T-cell (primary cell): ENCODE results near the gene TAB2. TPM values are rescaled to one million over a fixed set of nuclear protein-coding genes. Genes with fewer than 3 reads are reported as not detected.

Source experiments
- ATAC-seq, 4 experiments: fragments of 200-7000 bp in 3 of 4; fragments of 150-1000 bp in 1 of 4; cut with Tn5 transposase; replicated peaks in 1 of 4; 1 replicate in 3 of 4; 2 replicates in 1 of 4; pipeline ENCODE4 v1.10.0; 2021; ENCODE audit warnings: moderate library complexity in 3 of 4, mild to moderate bottlenecking in 2 of 4, moderate number of reproducible peaks in 1 of 4
- CTCF ChIA-PET, 2 donors: fragments of 300-600 bp; sonication (Branson Sonifier 250); formaldehyde crosslinking; loops; one replicate each; lab custom pipeline; 2022; ENCODE audit warnings: antibody characterized with exemption in 2 of 2; lab: Charles Lee
- POLR2A ChIA-PET, 2 donors: fragments of 300-600 bp; sonication (Branson Sonifier 250); formaldehyde crosslinking; loops; one replicate each; lab custom pipeline; 2022; ENCODE audit warnings: antibody characterized with exemption in 2 of 2; lab: Charles Lee
- DNase-seq, 35 experiments: peaks; one replicate each; pipeline versions ENCODE4 v3.0.0 to v3.0.0-alpha.2; 2013 to 2023
- H3K27ac ChIP-seq: one replicate; pipeline ENCODE4 v1.5.1; 2013; ENCODE audit warnings: low read length
- H3K27me3 ChIP-seq, 2 experiments: replicated peaks in 1 of 2; 1 replicate in 1 of 2; 2 replicates in 1 of 2; pipeline versions ENCODE4 v1.6.1 to v1.7.0; 2013; ENCODE audit warnings: low read length in 1 of 2, mixed read lengths in 1 of 2; ENCODE audit not compliant: control insufficient read depth in 2 of 2, insufficient read depth in 2 of 2; ENCODE audit errors: extremely low read depth in 1 of 2
- H3K36me3 ChIP-seq, 2 donors: 1 replicate in 1 of 2; 2 replicates in 1 of 2; pipeline versions ENCODE4 v1.6.1 to v1.7.0; 2013; ENCODE audit warnings: low read length in 1 of 2; ENCODE audit not compliant: control insufficient read depth in 2 of 2, insufficient read depth in 1 of 2; ENCODE audit errors: extremely low read depth in 1 of 2
- H3K4me1 ChIP-seq, 2 experiments: 1 replicate in 1 of 2; 2 replicates in 1 of 2; pipeline versions ENCODE4 v1.6.1 to v1.7.0; 2013; ENCODE audit warnings: low read length in 2 of 2, mixed read lengths in 1 of 2; ENCODE audit not compliant: insufficient read depth in 2 of 2, control insufficient read depth in 1 of 2; ENCODE audit errors: extremely low read depth in 1 of 2
- H3K4me3 ChIP-seq, 2 donors: 1 replicate in 1 of 2; 2 replicates in 1 of 2; pipeline versions ENCODE4 v1.5.1 to v1.7.0; 2013; ENCODE audit warnings: mild to moderate bottlenecking in 2 of 2, low read length in 1 of 2, moderate library complexity in 1 of 2; ENCODE audit not compliant: control insufficient read depth in 1 of 2; ENCODE audit errors: extremely low read depth in 1 of 2
- H3K9me3 ChIP-seq: 2 replicates; pipeline ENCODE4 v1.7.0; 2013
- H3K27ac Mint-ChIP-seq, 2 donors: one replicate each; pipeline ENCODE4 v1.8.0; 2020 to 2021; ENCODE audit warnings: mild to moderate bottlenecking in 2 of 2, mixed read lengths in 2 of 2
- H3K27me3 Mint-ChIP-seq, 2 donors: one replicate each; pipeline ENCODE4 v1.8.0; 2021 to 2022; ENCODE audit warnings: mixed read lengths in 2 of 2
- H3K36me3 Mint-ChIP-seq: one replicate; pipeline ENCODE4 v1.8.0; 2021; ENCODE audit warnings: mixed read lengths
- H3K4me1 Mint-ChIP-seq, 3 donors: one replicate each; pipeline ENCODE4 v1.8.0; 2020 to 2022; ENCODE audit warnings: mixed read lengths in 3 of 3, mild to moderate bottlenecking in 1 of 3
- H3K4me3 Mint-ChIP-seq, 3 donors: one replicate each; pipeline ENCODE4 v1.8.0; 2020 to 2022; ENCODE audit warnings: mild to moderate bottlenecking in 3 of 3, mixed read lengths in 3 of 3, moderate library complexity in 3 of 3
- H3K9me3 Mint-ChIP-seq, 3 donors: one replicate each; pipeline ENCODE4 v1.8.0; 2020 to 2022; ENCODE audit warnings: mixed read lengths in 3 of 3
- WGBS: methylation state at CpG from one replicate; pipeline ENCODE4 v1.1.5; 2013; ENCODE audit warnings: missing lambda C conversion rate; ENCODE audit not compliant: insufficient coverage; 5-methylcytosine and 5-hydroxymethylcytosine counted together
- total RNA-seq, 35 experiments: library from RNA in 6 of 35; stranded (reverse) in 6 of 35; fragments of 120-200 nt in 1 of 35; gene quantifications; one replicate each; pipeline versions ENCODE4 v1.2.1 to v1.2.4 and lab custom pipeline; 2013 to 2026

Gene TAB2
- total RNA-seq, 5 donors from 2014 or later (not counting 1 experiment from before 2014, with no cell fraction given) = 128 to 160 (median 146) TPM

DNA sequence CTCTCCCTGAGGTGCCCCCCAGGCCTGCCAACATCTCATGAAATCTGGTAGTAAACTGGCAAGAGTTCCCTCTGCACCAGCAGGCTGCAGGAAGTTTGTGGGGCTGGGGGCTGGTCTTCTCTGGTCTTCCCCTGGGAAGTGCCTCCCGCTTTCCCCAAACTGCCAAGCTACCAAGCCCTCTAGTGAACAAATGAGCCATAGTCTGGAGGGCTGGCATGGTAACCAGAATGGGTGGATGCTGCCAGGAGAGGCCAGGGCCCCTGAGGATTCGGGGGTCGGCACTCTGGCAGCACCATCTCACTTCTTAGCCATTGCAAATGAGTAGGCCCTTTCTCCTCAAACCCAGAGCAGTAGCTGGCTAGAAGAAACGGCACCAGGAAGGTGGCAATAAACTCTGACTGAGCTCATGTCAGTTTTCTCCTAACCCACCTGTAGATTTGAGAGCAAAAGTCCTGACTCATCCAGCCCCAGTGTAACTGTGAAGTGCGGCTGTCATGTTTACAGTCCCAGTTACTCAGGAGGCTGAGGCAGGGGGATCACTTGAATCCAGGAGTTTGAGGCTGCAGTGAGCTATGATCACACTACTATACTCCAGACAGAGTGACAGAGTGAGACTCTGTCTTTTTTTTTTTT is 131.4 kb downstream of the TAB2 start:
- H3K27ac ChIP-seq = no peak overlapping the region
- no peak for ATAC-seq

GRCh38 chr6:149449831-149450678 is 132.5 kb downstream of the TAB2 start:
- no peak overlapping the region for H3K27ac ChIP-seq
- peaks cover 0 to 36% of the 10 kb centered on the region in 2 donors for H3K36me3 ChIP-seq
- Mint-ChIP-seq H3K4me1 (peaks cover 0 to 7% (median 1%) of the 10 kb centered on the region in 3 donors), H3K36me3 (peaks cover 20% of the 10 kb centered on the region), H3K9me3 (no peaks in the 10 kb centered on the region), H3K27ac (no peak overlapping the region), H3K4me3 (peak overlapping the region in 1 of 3 donors; percentile 58), H3K27me3 (no peaks in the 10 kb centered on the region)
- WGBS = 95% methylated on average over 11 of the region's 14 CpGs
- H3K4me3 ChIP-seq = no peak overlapping the region
- H3K4me1 ChIP-seq = peaks cover 0 to 2% of the 10 kb centered on the region in 2 experiments
- ChIA-PET CTCF (interaction anchor here in 1 of 2 donors (1.0 kb wide), 1 partner anchor 16 kb away, joined by 3 read pairs; no protein-coding TSS in a partner anchor), POLR2A (no interaction called here)
- H3K27me3 ChIP-seq = peaks cover 0 to 4% of the 10 kb centered on the region in 2 experiments
- DNase-seq (no peak), ATAC-seq (no peak)
- H3K9me3 ChIP-seq = no peaks in the 10 kb centered on the region

More for the DNA sequence above, 131.4 kb downstream of the TAB2 start:
- DNase-seq = no peak
- Histone ChIP-seq H3K4me1 (peaks cover 0 to 2% of the 10 kb centered on the region in 2 experiments), H3K27me3 (peaks cover 0 to 4% of the 10 kb centered on the region in 2 experiments), H3K4me3 (no peak overlapping the region), H3K9me3 (no peaks in the 10 kb centered on the region), H3K36me3 (peaks cover 0 to 29% of the 10 kb centered on the region in 2 donors)
- H3K27me3 Mint-ChIP-seq = no peaks in the 10 kb centered on the region
- POLR2A ChIA-PET = no interaction called here
- no peaks in the 10 kb centered on the region for H3K9me3 Mint-ChIP-seq
- CTCF ChIA-PET = interaction anchor here in 1 of 2 donors (0.7 kb wide), 1 partner anchor 69 kb away, joined by 4 read pairs; no protein-coding TSS in a partner anchor
- H3K36me3 Mint-ChIP-seq = peaks cover 17% of the 10 kb centered on the region
- H3K4me3 Mint-ChIP-seq = no peak overlapping the region
- H3K27ac Mint-ChIP-seq = no peak overlapping the region
- 71% methylated on average over 1 of the region's 5 CpGs for WGBS
- peaks cover 0 to 7% (median 1%) of the 10 kb centered on the region in 3 donors for H3K4me1 Mint-ChIP-seq

GRCh38 chr6:149450679-149451375 is 133.3 kb downstream of the TAB2 start:
- ATAC-seq (peak in 2 of 4 experiments; percentile 10 to 22), DNase-seq (no peak)
- Mint-ChIP-seq H3K9me3 (no peaks in the 10 kb centered on the region), H3K27me3 (no peaks in the 10 kb centered on the region), H3K36me3 (peaks cover 25% of the 10 kb centered on the region), H3K27ac (no peak overlapping the region), H3K4me3 (peak overlapping the region in 1 of 3 donors; percentile 58), H3K4me1 (peaks cover 0 to 7% (median 1%) of the 10 kb centered on the region in 3 donors)
- Histone ChIP-seq H3K27me3 (peaks cover 0 to 4% of the 10 kb centered on the region in 2 experiments), H3K27ac (no peak overlapping the region), H3K36me3 (peaks cover 0 to 42% of the 10 kb centered on the region in 2 donors), H3K4me1 (peaks cover 0 to 2% of the 10 kb centered on the region in 2 experiments), H3K9me3 (no peaks in the 10 kb centered on the region), H3K4me3 (peak overlapping the region in 1 of 2 donors; percentile 62)
- ChIA-PET CTCF (interaction anchor here (0.6 to 1.0 kb wide), 2 partner anchors 17 to 76 kb away, joined by 3 read pairs; no protein-coding TSS in a partner anchor), POLR2A (no interaction called here)
- 47% methylated on average over 89 of the region's 89 CpGs for WGBS

DNA sequence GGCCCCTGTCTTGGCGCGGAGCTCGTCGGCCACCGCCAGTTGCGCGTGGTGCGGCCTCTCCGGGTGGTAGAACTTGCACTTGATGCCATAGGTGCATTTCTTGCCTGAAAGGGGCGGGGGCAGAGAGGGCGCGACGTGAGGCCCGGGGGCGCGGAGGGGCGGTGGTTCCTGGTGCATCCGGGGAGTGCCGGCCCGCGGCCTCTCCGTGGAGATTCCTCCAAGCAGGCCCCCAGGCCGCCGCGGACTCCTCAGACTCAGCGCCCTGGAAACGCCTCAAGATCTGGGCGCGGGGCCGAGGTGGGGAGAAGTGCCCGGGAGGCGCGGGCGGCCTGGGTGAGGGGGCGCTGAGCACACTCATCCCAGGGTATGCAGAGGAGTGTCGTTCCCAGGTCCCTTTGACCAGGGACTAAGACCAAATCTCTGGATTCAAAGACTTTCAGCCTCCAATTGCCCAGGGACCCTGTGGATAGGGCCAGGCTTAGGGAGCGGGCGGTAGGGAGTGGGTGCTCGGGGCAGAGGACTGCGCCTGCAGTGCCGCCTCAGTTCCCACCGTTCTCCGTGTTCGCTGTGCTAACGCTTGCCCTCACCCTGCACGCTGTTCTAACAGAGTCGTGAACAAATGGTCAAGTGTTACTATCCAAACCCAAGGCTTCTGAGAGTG is 134.0 kb downstream of the TAB2 start:
- Mint-ChIP-seq H3K27ac (no peak overlapping the region), H3K9me3 (no peaks in the 10 kb centered on the region), H3K36me3 (peaks cover 25% of the 10 kb centered on the region), H3K4me1 (peaks cover 0 to 5% (median 1%) of the 10 kb centered on the region in 3 donors), H3K4me3 (no peak overlapping the region), H3K27me3 (no peaks in the 10 kb centered on the region)
- ChIA-PET POLR2A (no interaction called here), CTCF (interaction anchor here (0.6 to 1.0 kb wide), 2 partner anchors 18 to 76 kb away, joined by 3 read pairs; no protein-coding TSS in a partner anchor)
- peak; percentile 13 to 55 (median 32) for ATAC-seq
- Histone ChIP-seq H3K27ac (no peak overlapping the region), H3K27me3 (peaks cover 0 to 4% of the 10 kb centered on the region in 2 experiments), H3K4me1 (peaks cover 0 to 2% of the 10 kb centered on the region in 2 experiments), H3K9me3 (no peaks in the 10 kb centered on the region), H3K4me3 (peak overlapping the region in 1 of 2 donors; percentile 62), H3K36me3 (peaks cover 0 to 44% of the 10 kb centered on the region in 2 donors)
- WGBS = 78% methylated on average over 41 of the region's 47 CpGs
- DNase-seq = peak in 9 of 35 experiments; percentile 3 to 37 (median 27)

- 95% methylated on average over 13 of the region's 13 CpGs for WGBS
- peaks cover 0 to 4% of the 10 kb centered on the region in 2 experiments for H3K27me3 ChIP-seq
- peaks cover 30% of the 10 kb centered on the region for H3K36me3 Mint-ChIP-seq
- ATAC-seq (no peak), DNase-seq (no peak)
- H3K36me3 ChIP-seq = peaks cover 0 to 50% of the 10 kb centered on the region in 2 donors
- ChIA-PET CTCF (interaction anchor here in 1 of 2 donors (0.7 to 1.4 kb wide), 2 partner anchors 65 to 73 kb away, joined by 3 to 10 read pairs; no protein-coding TSS in a partner anchor), POLR2A (interaction anchor here in 1 of 2 donors (0.7 kb wide), 1 partner anchor 92 kb away, joined by 4 read pairs; no protein-coding TSS in a partner anchor)
- peaks cover 0 to 2% of the 10 kb centered on the region in 2 experiments for H3K4me1 ChIP-seq
- no peak overlapping the region for H3K4me3 ChIP-seq
- H3K27ac ChIP-seq = no peak overlapping the region
- no peaks in the 10 kb centered on the region for H3K9me3 ChIP-seq
- H3K27me3 Mint-ChIP-seq = no peaks in the 10 kb centered on the region
- no peak overlapping the region for H3K27ac Mint-ChIP-seq
- peaks cover 0 to 3% (median 1%) of the 10 kb centered on the region in 3 donors for H3K4me1 Mint-ChIP-seq
- H3K9me3 Mint-ChIP-seq = no peaks in the 10 kb centered on the region
- no peak overlapping the region for H3K4me3 Mint-ChIP-seq
Measured at GRCh38 chr6:149452037-149452939, 134.8 kb downstream of the TAB2 start.
